ENCODE data around the gene LBHD2. TPM values are rescaled to one million over a fixed set of nuclear protein-coding genes. Genes with fewer than 3 reads are reported as not detected.

The LBHD2 gene
- polyA plus RNA-seq, 1 of the 3 experiments (the other 2 are of a cell fraction) = not detected

GRCh38 chr14:103091883-103092222 lies 7.8 kb downstream of the LBHD2 start (continued):
- TF ChIP-seq REST (IDR thresholded peaks at IDR 0.05; ENCODE audit: low read depth, low read length) (no peak), ELF1 (IDR thresholded peaks at IDR 0.05) (no peak), TCF12 (IDR thresholded peaks at IDR 0.05) (no peak), GABPA (IDR thresholded peaks at IDR 0.05; ENCODE audit: low read depth) (no peak)

GRCh38 chr14:103093856-103094405 lies 9.9 kb downstream of the LBHD2 start:
- WGBS (ENCODE audit: low lambda C conversion rate) = 89% methylated on average over 10 of the region's 13 CpGs
- Histone ChIP-seq H3K9me3 (no peaks in the 10 kb centered on the region), H3K9ac (no peak overlapping the region), H3K36me3 (replicated peaks in 1 of 2; ENCODE audit: control insufficient read depth in 1 of 2, insufficient read depth in 2 of 2, low read length in 1 of 2) (no peaks in the 10 kb centered on the region), H3K27me3 (ENCODE audit: insufficient read depth) (no peaks in the 10 kb centered on the region), H4K20me1 (ENCODE audit: insufficient read depth) (no peaks in the 10 kb centered on the region), H3K79me2 (ENCODE audit: insufficient read depth) (no peaks in the 10 kb centered on the region), H3F3A (replicated peaks; ENCODE audit: insufficient read depth) (peaks cover 4% of the 10 kb centered on the region), H3K27ac (ENCODE audit: low read depth in 2 of 2, low read length in 1 of 2) (no peak overlapping the region), H3K4me1 (ENCODE audit: control insufficient read depth in 1 of 2, insufficient read depth in 2 of 2, low read depth in 1 of 2, low read length in 1 of 2) (peaks cover 0 to 4% of the 10 kb centered on the region in 2 experiments; a peak in 1 of 4 replicates), H2AFZ (ENCODE audit: low read depth) (no peak overlapping the region), H3K4me2 (no peak overlapping the region), H3K9me2 (no peaks in the 10 kb centered on the region), H3K4me3 (ENCODE audit: low read depth in 2 of 2, low read length in 1 of 2) (no peak overlapping the region)
- TF ChIP-seq JUND (IDR thresholded peaks at IDR 0.05) (no peak), FOXM1 (IDR thresholded peaks at IDR 0.05; ENCODE audit: low read depth) (no peak), ZBTB33 (IDR thresholded peaks at IDR 0.05; ENCODE audit: borderline replicate concordance, low read depth) (no peak), USF1 (IDR thresholded peaks at IDR 0.05; ENCODE audit: borderline replicate concordance, low read depth) (no peak), NFIC (IDR thresholded peaks at IDR 0.05; ENCODE audit: borderline replicate concordance) (no peak), POLR2AphosphoS5 (IDR thresholded peaks at IDR 0.05; ENCODE audit: low read depth, low read length) (no peak), CHD2 (IDR thresholded peaks at IDR 0.05; ENCODE audit: low read length, partially characterized antibody) (no peak), GABPA (IDR thresholded peaks at IDR 0.05; ENCODE audit: low read depth) (no peak), EP300 (IDR thresholded peaks at IDR 0.05; ENCODE audit: borderline replicate concordance in 1 of 2, low read depth in 1 of 2, low read length in 1 of 2) (no peak), FOXJ3 (CRISPR knock-in tag; IDR thresholded peaks at IDR 0.05) (no peak), CTCF (IDR thresholded peaks at IDR 0.05) (no peak), TAF1 (IDR thresholded peaks at IDR 0.05; ENCODE audit: borderline replicate concordance, low read depth, low read length) (no peak)
- ChIA-PET POLR2A (no interaction called here), CTCF (interaction anchor here (0.7 to 3.6 kb wide), 4 partner anchors 12 to 367 kb away, joined by 3 to 46 read pairs (median 3); no protein-coding TSS in a partner anchor)
- no peak for DNase-seq
